ENCODE results near the gene GLTP.

The GLTP gene

DNA sequence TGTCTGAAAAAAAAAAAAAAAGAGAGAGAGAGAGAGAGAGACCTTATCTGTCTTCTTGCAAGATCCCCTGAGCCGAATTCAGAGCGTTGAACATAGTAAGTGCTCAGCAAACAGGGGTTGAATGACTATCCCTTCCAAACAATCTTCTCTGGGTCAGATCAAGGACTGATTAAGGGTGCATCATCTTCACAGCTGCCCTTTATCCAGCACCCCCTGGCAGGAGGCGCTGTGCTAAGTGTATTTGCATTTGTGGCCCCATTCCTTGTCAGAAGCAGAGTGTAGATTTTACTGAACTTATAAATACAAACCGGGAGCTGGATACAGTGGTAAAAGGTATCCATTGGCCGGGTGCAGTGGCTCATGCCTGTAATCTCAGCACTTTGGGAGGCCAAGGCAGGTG is 38.3 kb downstream of the GLTP start:
- no peak for DNase-seq

DNA sequence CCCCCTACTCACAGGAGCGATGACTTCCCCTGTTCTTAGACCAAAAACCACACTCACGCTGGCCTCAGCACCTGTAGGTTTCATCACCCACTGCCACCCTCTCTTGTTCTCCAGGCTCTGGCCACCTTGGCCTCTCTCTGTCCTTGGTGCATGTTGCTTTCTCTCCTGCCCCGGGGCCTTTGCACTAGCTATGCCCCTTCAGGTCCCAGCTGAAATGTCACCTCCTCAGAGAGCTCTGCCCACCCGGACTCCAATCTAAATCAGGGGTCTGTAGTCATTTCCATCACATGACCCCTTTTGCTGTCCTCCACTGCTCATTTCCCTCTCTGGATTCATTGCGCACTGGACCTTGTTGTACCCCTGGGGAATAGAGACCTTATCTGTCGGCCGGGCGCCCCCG is 39.0 kb downstream of the GLTP start:
- DNase-seq = no peak

DNA sequence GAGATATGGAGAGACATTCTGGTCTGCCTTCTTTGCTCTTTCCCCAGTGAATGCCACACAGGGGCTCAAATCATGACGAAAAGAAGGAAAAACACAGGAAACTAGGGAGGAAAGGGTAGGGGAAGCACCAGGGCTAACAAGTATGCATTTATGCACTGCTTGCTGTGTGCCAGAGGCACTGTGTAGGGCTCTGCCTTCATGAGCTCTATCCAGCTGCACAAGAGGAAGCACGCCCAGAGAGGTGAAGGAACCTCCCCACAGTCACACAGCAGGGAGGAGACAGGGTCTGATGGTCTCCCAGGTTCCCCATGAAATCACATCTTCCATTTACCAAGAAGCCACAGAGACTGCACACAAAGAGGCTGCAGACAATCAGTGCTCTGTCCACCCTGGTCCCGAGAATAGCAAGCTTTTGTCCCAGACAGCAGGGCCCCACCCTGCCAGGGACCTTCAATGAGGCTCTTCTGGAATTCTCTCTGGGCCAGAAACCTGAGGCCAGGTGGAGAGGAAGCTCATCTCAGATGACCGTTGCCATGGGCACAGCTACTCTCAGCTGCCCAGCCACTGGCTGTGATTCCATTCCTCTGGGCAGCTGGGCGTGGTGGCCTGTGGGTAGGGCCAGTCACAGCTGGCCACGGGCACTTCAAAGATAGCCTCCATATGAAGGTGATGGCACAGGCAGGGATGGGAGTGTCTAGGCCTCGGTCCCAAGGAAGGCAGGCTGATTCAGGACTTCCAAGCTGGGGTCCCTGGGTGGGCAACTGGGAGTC is 39.9 kb downstream of the GLTP start:
- no peak for DNase-seq

DNA sequence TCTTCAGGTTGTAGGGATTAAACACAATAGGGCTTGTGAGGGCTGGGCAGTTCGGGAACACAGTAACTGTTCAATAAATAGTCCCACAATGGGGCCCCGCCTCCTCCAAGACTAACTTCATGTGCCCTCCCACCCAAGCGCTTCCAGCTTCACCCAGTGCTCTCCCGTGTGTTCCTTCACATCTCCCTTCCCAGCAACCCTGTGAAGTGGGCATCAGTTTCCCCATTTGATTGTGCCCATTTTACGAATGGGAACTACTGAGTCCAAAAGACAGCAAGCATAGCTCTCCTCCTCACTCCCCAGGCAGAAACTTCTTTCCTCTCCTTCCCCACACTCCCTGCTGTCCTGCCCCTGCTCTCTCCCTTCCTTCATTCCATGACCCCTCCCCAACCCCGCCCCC is 40.9 kb downstream of the GLTP start:
- no peak for DNase-seq

DNA sequence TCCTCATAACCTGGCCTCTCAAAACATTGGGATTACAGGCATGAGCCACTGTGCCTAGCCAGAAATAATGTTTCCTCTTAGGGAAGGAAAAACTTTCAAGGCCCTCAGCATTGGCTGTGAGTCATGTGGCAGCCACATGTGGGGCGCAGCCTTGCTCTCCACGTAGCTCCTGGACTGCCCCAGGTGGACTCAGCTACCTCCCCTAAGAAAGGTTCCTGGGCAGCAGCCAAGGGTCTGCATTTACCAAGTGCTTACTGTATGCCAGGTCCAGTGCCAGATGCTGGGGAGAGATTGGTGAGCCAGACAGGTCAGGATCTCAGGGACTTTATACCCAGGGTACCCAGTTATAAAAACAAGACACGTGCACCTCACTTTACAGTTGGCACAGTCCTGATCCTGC is 43.4 kb downstream of the GLTP start:
- DNase-seq = peak in 2 of 4 experiments; percentile 24 to 34

DNA sequence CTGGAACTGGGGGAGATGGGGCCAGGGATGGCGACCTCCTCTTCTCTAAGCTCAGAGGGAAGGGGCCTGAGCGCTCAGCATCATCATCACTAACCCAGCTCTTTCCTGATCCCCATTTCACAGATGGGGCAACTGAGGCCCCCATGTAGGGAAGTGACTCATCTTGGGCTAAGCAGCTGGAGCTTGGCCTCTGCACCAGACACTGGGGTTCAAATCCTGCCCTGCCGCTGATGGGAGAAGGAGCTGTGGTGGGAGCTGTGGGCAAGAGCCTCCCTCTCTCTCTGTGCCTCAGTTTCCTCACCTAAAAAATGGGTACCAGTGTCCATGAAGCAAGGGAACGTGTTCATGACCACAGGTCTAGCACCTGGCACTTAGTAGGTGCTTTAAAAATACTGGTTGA is 44.5 kb downstream of the GLTP start:
- DNase-seq = no peak

DNA sequence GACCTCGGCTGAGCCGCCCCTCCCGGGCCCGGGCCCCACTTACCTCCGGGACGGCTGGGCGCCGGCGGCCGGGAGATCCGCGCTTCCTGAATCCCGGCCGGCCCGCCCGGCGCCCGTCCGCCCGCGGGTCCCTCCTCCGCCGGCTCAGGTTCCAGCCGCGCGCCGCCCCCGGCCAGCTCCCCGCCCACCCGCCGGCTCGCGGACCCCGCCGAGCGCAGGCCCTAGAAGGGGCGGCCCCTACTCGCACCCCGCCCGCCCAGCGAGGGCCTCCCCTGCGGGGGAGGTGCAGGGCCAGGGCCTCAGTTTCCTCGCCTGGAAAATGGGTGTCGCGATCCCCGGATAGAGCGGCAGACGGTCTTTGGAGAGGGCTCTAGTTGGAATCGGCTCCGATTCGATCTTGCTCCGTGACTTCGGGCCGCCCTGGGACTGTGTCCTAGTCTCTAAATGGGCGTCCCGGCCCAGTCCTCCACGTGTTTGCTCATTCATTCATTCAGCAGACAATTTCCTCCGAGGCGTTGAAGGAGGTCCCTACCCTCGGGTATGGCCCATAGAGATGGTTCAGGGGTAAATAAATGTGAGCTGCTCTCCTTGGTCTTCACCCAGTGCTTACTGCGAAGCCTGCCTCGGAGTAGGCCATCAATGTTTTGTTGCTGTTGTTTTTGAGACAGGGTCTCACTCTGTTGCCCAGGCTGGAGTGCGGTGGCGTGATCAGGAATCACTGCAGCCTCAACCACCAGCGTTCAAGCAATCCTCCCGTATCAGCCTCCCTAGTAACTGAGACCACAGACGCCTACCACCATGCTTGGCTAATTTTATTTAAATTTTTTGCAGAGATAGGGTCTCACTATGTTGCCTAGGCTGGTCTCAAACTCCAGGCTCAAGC is 46.8 kb downstream of the GLTP start, which contains the start of gene TRPV4:
TSS of gene TRPV4 (minus strand) at position 92 of the 883 bp plus-strand sequence. CDS start 18,602 bp downstream, outside the sequence.
- peak in 2 of 4 experiments; percentile 57 to 68 for DNase-seq

DNA sequence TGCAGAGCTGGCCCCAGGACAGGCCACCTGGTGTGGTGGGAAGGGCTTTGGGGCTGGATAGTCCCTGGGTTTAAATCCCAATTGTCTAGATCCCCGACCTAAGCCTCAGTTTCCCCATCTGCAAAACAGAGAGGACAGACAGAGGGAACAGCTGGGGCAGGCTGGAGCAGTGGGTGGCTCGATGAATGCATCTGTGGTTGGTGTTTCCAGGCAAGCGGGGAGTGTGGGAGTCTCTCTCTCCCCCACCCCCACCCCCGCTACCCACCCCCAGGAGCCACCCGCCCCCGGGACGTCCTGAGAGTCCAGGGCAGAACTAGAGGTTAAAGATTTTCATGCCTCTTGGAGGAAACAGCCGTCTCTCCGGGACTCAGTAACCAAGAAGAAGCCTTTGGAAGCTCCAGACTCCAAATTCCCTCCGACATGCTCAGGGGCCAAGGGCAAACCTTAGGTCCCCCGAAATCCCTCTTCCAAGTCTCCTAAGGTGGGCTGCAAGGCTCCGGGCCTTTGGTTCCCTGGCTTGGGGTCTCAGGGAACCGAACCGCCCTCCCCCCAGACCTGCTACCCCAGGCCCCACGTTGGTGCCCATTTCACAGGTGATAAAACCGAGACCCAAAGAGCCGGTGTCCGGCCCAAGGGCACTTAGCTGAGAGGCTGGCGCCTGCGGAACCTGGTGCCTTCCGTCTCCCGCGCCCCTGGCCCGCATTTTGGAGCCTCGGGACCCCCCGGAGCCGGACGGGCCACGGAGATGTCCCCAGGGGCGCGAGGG is 47.6 kb downstream of the GLTP start:
- no peak for DNase-seq

DNA sequence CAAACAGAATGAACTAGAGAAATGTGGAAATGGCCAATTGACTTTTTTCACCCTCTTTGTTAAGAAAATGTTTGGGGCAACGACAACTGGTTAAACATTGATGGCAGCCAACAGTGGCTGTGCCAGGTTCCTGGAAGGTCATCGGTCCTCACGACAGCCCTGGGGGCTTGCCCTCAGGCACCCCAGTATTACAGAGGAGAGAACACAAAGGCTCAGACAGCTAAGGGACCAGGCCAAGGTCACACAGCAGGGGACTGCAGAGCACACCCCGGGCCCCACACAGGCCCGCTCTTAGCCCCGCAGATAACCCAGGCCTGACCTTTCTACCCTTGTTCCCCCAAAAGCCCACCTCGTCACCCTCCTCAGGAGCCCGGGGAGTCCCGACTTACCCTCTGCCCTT is 48.4 kb downstream of the GLTP start:
- DNase-seq = no peak

DNA sequence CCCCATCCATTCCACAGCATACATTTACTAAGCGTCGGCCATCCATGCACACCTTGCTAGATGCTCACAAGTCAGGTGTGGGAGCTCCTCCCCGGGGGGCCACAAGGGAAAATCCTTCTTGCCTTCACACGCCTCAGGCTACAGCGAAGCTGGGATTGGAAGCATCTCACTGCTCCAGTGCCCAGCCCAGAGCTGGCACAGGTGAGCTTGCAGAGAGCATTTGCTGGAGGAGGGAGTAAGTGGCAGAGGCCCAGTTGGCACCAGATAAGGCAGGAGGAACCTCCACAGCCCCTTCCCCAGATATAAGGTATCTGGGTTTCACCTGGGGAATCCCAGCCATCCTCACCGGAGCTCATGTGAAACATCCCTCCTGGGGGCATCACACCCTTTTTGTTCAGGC is 49.0 kb downstream of the GLTP start:
- no peak for DNase-seq

DNA sequence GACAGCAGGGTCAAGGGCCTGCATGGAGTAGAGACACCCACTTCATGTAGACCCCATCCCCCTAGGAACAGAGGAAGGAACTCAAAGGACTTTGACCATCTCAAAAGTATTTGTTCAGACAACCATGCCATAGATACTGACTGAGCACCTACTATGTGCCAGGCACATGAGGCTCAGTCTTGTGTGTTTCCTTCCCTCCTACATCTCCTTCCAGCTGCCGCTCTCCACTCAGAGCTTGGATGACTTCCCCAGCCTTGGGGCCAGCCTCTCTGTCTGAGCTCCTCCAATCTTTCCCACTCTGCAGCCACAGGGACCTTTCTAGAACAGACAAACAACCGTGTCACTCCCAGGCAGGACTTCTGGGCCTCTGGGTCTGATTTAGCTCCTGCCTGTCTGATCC is 49.6 kb downstream of the GLTP start:
- DNase-seq = peak in 1 of 4 experiments; percentile 26

DNA sequence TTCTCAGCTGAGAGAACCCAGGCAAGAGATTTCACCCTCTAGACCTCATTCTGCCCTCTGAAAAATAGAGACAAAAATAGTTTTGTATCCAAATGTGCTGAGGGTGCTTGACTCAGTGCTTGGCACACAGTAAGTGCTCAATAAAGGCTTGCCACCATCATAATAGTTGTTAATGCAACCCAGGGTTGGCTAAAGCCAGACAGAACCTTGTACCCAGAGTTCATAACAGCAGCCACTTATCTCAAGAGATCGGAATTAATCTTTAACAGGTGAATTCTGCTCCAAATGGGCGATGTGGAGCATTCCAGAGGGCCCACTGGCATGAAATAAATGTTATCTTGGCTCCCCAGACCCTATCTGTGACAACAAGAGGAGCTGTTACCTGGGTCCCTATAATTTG is 50.1 kb downstream of the GLTP start:
- DNase-seq = no peak

DNA sequence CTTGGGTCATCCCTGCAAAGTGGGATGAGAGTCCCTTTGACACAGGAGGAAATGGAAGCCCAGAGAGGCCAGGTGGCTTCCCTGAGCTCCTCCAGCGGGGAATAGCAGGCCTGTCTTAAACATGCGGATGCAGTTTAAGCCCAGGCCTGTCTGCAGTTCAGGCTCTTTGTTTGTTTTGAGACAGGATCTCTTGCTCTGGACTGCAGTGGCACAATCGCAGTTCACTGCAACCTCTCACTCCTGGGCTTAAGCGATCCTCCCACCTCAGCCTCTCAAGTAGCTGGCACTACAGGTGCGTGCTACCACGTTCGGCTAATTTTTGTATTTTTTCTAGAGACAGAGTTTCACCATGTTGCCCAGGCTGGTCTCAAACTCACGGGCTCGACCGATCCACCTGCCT is 50.7 kb downstream of the GLTP start:
- DNase-seq = no peak

DNA sequence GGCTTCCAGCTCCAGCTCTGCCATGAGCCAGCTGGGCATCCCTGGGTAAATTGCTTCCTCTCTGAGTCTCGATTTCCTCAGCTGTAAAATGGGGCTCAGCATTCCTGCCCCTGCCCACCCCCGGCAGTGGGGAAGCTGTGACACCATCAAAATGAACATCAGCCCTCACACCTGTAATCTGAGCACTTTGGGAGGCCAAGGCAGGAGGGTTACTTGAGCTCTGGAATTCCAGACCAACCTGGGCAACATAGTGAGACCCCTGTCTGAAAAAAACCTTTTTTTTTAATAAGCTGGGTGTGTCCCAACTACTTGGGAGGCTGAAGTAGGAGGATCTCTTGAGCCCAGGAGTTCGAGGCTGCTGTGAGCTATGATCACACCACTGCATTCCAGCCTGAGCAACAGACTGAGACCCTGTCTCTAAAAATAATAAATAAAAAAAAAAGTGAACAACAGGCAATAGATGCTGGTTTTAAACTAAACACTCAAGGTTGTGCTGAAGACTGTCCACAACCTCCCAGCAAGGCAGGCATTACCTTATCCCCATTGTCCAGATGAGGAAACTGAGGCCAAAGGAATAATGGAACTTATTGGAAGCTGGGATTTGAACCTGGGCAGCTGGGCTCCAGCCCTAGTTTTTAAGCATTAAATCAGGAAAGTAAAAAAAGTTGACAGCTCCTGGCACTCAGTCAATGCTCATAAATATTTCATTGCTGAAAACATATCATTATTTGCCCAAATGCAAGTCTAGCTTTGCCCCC is 51.4 kb downstream of the GLTP start:
- DNase-seq = no peak

DNA sequence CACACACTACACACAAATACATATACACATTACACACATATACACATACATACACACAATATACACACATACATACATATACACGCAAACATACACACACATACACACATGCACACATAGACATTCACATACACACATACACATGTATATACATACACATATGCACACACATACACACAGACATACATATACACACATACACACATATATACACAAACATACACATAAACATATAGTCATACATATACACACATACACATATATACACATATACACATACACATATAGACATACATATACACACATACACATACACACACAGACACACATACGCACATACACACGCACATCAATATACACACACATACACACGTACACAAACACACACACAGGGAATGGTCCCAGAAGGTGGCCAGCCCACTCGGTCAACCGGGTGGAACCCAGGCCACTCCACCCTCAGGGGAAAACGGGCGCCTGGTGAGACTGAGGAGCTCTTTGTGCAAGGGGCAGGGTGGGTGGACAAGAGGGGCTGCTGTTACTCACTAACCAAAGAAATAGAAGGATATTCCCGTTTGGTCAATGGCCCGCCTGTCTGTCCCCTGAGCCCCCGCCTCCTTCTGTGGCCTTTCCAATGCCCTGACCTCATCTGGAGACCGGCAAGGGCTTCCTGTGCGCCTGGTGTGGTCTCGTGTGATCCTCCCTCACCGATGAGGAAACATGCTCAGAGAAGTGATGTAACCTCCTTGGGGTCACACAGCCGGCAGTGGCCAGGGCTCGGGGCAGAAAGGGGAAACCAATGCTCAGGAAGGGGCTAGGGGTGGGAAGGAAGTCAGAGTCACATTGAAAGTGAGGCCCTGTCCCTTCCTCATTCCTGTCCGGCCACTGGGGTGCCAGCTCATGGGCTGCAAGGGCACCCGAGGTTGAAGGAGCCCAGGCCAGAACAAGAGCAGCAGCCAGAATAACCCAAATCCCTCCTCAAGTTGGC is 52.5 kb downstream of the GLTP start:
- peak; percentile 96 to 99 (median 98) for DNase-seq

DNA sequence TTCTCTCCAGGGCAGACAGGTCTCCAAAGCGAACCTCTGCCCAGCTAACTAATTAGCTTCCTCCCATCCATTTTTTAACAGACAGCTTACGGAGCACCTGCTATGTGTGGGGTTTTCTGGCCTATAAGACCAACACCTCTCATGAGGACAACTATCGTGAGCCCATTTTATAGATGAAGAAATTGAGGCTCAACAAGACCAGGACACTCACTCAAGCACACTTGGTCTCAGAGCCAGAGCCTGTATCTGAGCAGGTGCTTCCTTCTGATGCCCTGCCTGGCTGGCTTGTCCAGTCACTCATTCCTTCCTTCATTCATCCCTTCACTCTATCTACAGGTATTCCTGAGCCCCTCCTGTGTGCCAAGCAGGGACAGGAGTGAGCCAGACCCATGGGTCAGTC is 53.3 kb downstream of the GLTP start:
- no peak for DNase-seq

DNA sequence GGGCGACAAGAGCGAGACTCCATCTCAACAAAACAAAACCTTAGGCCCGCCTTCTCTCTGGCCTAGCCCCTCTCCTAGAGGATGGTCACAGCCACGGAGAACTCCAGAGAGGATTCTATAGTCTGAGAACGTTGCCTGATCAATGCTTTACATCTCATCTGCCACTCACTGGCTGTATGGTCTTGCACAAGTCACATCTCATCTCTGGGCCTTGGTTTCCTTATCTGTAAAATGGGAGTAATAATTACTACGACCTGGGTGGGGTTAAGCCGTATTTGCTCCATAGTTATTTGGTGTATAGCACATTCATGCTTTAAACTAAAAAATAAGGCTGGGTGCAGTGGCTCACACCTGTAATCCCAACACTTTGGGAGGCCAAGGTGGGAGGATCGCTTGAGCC is 55.6 kb downstream of the GLTP start:
- no peak for DNase-seq

DNA sequence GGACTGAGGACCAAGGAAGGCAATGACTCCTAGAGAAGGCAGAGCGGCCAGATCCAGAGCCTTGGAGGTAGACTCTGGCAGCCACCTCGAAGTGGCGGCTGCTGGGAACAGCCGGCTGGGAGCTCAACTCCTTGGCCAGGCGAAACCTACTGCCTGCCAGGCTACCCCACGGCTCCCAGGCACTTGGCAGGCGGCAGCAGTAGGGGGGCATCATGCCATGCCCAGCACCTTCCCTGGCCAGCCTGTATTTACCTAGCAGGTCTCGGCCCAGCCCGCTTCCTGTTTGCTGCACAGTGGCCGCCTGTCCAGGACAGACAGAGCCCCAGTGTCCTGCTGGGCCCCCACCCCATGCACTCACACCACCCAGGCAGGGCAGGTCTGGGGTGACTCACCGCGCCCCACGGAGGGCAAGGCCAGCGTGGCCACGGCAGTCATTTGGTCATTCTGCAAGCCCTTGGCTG is 57.4 kb downstream of the GLTP start:
- DNase-seq = no peak

DNA sequence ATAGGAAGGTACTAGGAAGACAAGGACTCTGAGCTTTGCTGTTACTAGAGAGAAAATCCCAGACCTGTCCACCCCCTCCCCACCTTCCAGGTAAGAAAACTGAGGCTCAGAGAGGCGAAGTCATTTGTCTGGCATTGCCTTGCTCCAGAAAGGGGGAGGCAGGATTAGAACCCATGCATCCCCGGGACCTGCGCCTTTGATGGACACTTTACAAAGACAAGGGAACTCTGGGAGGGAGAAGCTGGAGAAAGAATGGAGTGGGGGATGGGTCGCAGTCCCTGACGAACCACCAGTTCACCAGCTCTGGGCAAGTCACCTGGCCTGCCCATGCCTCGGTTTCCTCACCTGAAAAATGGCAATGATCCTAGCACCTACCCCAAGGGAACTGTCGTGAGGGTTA is 57.9 kb downstream of the GLTP start:
- no peak for DNase-seq

DNA sequence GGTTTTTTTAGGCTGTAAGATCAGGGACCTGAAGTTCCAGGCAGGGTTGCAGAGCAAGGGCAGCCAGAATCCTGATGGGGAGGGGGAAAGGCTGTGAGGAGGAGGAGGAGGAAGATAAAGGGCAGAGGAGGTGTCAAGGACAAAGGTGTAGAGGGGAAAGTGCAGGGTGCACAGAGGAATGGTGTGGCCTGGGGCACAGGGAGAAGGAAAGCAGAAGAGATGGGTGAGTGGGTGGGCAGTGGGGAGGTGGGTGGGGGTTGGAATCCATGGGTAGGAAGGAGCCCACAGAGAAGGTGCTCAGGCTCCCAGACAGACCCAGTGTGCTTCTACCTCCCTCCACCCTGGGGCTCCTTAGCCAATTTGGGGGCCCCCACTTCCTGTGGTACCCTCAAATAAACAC is 58.4 kb downstream of the GLTP start:
- no peak for DNase-seq

DNA sequence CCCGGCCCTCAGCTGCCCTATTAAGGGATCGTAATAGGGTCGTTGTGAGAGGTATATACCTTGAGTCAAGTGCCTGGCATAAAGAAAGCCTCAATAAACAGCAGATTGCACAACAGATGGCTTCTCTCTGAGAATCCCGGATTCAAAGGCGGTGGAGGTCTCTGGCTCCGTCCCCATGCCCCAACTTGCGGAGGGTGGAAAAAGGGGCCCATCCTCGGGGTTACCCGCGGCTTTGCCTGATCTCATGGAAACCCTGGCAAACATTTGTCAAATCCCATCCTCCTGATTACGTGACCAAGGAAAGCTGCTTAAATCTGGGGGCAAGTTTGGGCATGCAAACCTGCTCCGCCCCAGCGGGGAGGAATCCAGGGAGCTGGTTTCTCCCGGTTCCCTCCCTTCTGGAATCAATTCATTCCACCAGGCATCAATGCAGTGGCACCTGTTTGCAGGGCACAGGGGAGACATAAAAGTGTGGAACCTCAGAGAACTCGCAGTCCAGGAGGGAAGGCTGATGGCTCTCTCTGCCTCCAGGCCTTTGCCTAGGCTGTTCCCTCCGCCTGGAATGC is 59.4 kb downstream of the GLTP start:
- DNase-seq = no peak

Data from suppressor macrophage (primary cell).